DND-41 (cell line): Measurements from ENCODE around the gene CANX.

Experiments used
- ATAC-seq: fragments of 200-7000 bp; cut with Tn5 transposase; 3 replicates; pipeline ENCODE4 v1.9.1; 2021; ENCODE audit warnings: low read depth; ENCODE audit not compliant: insufficient read depth
- DNase-seq: peaks from one replicate; pipeline ENCODE4 v3.0.0-alpha.2; 2020
- H2AFZ ChIP-seq: 2 replicates; pipeline ENCODE4 v1.6.0; 2012; ENCODE audit warnings: low read depth, low read length
- H3K27ac ChIP-seq: 2 replicates; pipeline ENCODE4 v1.5.1; 2012; ENCODE audit warnings: low read length, inconsistent platforms
- H3K27me3 ChIP-seq: fragments of 200-600 bp; sonication (generic); 2 replicates; pipeline ENCODE4 v1.6.0; 2012; ENCODE audit warnings: low read length, mild to moderate bottlenecking, inconsistent platforms; ENCODE audit not compliant: insufficient read depth, poor library complexity
- H3K36me3 ChIP-seq: 2 replicates; pipeline ENCODE4 v1.5.1; 2012; ENCODE audit warnings: low read length, inconsistent platforms; ENCODE audit not compliant: insufficient read depth
- H3K4me1 ChIP-seq: 2 replicates; pipeline ENCODE4 v1.5.1; 2012; ENCODE audit warnings: mild to moderate bottlenecking, low read length; ENCODE audit not compliant: insufficient read depth
- H3K4me2 ChIP-seq: 2 replicates; pipeline ENCODE4 v1.6.0; 2012; ENCODE audit warnings: mild to moderate bottlenecking, moderate library complexity, low read length, inconsistent platforms; ENCODE audit not compliant: insufficient read depth
- H3K4me3 ChIP-seq, 2 experiments: fragments of 200-600 bp in 1 of 2; shearing (Covaris generic) in 1 of 2; 2 replicates each; pipeline ENCODE4 v1.5.1; 2012 to 2016; ENCODE audit warnings: inconsistent platforms in 2 of 2, low read length in 2 of 2, mild to moderate bottlenecking in 2 of 2, low read depth in 1 of 2, moderate library complexity in 1 of 2
- H3K79me2 ChIP-seq: 2 replicates; pipeline ENCODE4 v1.6.0; 2012; ENCODE audit warnings: low read length, inconsistent platforms; ENCODE audit not compliant: insufficient read depth
- H3K9ac ChIP-seq: 2 replicates; pipeline ENCODE4 v1.6.0; 2012; ENCODE audit warnings: low read depth, mild to moderate bottlenecking, inconsistent platforms, low read length, moderate library complexity
- H3K9me3 ChIP-seq: 2 replicates; pipeline ENCODE4 v1.5.1; 2012; ENCODE audit warnings: low read length, moderate library complexity, mild to moderate bottlenecking, inconsistent platforms; ENCODE audit not compliant: insufficient read depth, severe bottlenecking
- H4K20me1 ChIP-seq: 2 replicates; pipeline ENCODE4 v1.6.0; 2012; ENCODE audit warnings: low read length; ENCODE audit not compliant: insufficient read depth
- CTCF ChIP-seq: IDR thresholded peaks from 2 replicates; pipeline ENCODE4 v1.5.1; 2012; ENCODE audit warnings: borderline replicate concordance, low read length, moderate library complexity, mild to moderate bottlenecking; ENCODE audit not compliant: poor library complexity, severe bottlenecking; ENCODE audit errors: extremely low read depth
- EZH2 ChIP-seq: IDR thresholded peaks from 3 replicates; pipeline ENCODE4 v1.6.1; 2012; ENCODE audit warnings: borderline replicate concordance, low read depth, mild to moderate bottlenecking, moderate library complexity, low read length, inconsistent platforms; ENCODE audit not compliant: severe bottlenecking

Gene CANX

GRCh38 chr5:179720222-179720621 is 21.5 kb downstream of the CANX start:
- no peaks in the 10 kb centered on the region for H3K4me1 ChIP-seq
- no peak overlapping the region for H3K9ac ChIP-seq
- no peak overlapping the region for H3K4me2 ChIP-seq
- no peak for ATAC-seq
- no peak for DNase-seq
- H3K9me3 ChIP-seq: no peaks in the 10 kb centered on the region
- H2AFZ ChIP-seq: no peak overlapping the region
- H3K27ac ChIP-seq: no peak overlapping the region
- no peaks in the 10 kb centered on the region for H3K27me3 ChIP-seq
- H3K36me3 ChIP-seq: peaks cover 94% of the 10 kb centered on the region
- no peak overlapping the region for H3K4me3 ChIP-seq
- peaks cover 17% of the 10 kb centered on the region; the same call in 1 of the 2 replicates for H4K20me1 ChIP-seq
- H3K79me2 ChIP-seq: peaks cover 53% of the 10 kb centered on the region
- no peak for TF ChIP-seq CTCF
- no peak for TF ChIP-seq EZH2

DNA sequence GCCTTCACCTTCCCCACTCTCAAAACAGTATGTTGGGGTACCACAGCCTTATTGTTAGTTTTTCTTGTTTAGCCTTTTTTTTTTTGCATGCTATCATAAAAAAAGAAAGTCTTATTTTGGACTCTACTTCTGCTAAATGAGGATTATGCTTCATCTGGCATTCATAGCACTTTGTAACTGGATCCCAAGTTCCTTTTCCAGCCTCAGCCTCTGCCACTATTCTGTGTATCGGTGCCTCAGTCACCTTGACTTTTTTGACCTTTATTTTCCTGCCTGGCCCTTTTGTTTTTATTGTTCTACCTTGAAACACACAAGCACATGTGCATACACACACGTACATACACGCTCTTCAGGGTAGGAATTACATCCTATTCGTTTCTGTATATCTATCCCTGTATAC is 25.4 kb downstream of the CANX start:
- H2AFZ ChIP-seq: no peak overlapping the region
- no peak overlapping the region for H3K9ac ChIP-seq
- DNase-seq (no peak), ATAC-seq (no peak)
- peaks cover 26% of the 10 kb centered on the region for H3K79me2 ChIP-seq
- H3K4me3 ChIP-seq: no peak overlapping the region
- no peaks in the 10 kb centered on the region for H3K9me3 ChIP-seq
- peaks cover 95% of the 10 kb centered on the region for H3K36me3 ChIP-seq
- TF ChIP-seq CTCF: no peak
- TF ChIP-seq EZH2: no peak
- H3K27me3 ChIP-seq: no peaks in the 10 kb centered on the region
- no peak overlapping the region for H3K4me2 ChIP-seq
- H4K20me1 ChIP-seq: peaks cover 8% of the 10 kb centered on the region; the same call in 1 of the 2 replicates
- H3K4me1 ChIP-seq: no peaks in the 10 kb centered on the region
- H3K27ac ChIP-seq: no peak overlapping the region

DNA sequence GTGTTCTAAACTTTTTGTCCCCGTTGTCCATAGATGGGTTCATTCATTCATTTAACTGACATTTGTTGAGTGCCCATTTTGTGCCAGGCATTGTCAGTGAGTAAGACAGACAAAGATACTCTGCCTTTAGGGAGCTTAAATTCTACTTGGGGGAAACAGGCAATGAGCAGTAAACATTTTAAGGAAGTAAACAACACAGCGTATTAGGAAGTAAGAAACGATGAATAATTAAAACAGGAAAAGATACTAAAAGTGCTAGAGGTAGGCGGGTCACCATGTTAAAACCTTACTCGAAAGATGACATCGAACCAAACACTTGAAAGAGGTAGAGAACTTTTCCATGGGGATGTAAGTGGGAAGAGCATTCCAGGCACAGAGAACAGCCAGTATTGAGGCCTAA is 28.3 kb downstream of the CANX start:
- peaks cover 87% of the 10 kb centered on the region for H3K36me3 ChIP-seq
- no peak overlapping the region for H3K9ac ChIP-seq
- peaks cover 7% of the 10 kb centered on the region for H3K4me1 ChIP-seq
- peaks cover 13% of the 10 kb centered on the region; the same call in 1 of the 2 replicates for H3K79me2 ChIP-seq
- H3K27me3 ChIP-seq: no peaks in the 10 kb centered on the region
- no peak overlapping the region for H3K27ac ChIP-seq
- TF ChIP-seq CTCF: no peak
- ATAC-seq (no peak), DNase-seq (no peak)
- H3K4me3 ChIP-seq: no peak overlapping the region
- no peak overlapping the region for H3K4me2 ChIP-seq
- H2AFZ ChIP-seq: no peak overlapping the region
- no peaks in the 10 kb centered on the region for H3K9me3 ChIP-seq
- peaks cover 3% of the 10 kb centered on the region; the same call in 1 of the 2 replicates for H4K20me1 ChIP-seq

DNA sequence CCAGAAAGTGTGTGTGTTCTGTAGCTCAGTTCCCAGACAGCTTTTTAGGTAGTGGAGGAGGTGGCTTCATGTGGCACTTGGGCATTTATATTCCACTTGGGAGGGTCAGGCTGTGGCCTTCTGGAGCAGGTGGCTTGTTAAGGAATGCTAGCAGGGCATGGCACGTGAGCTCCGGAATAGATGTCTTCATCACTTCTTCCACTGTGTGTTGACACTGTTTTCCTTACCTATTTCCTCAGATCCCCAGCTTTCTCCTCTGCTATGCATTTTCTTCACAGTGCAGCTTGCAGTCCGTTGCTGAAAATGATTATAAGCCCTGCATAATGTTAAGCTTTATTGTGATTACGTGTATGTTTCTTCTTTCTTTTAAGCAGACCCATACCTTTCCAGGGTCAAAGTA is 30.5 kb downstream of the CANX start:
- Histone ChIP-seq H3K27me3 (no peaks in the 10 kb centered on the region), H3K4me1 (peaks cover 18% of the 10 kb centered on the region), H3K9ac (no peak overlapping the region), H3K4me3 (no peak overlapping the region), H4K20me1 (peaks cover 6% of the 10 kb centered on the region; the same call in 1 of the 2 replicates), H3K79me2 (peaks cover 17% of the 10 kb centered on the region), H3K4me2 (no peak overlapping the region), H2AFZ (no peak overlapping the region), H3K36me3 (peaks cover 65% of the 10 kb centered on the region), H3K9me3 (no peaks in the 10 kb centered on the region), H3K27ac (no peak overlapping the region)
- DNase-seq: no peak
- ATAC-seq: no peak
- TF ChIP-seq EZH2 (no peak), CTCF (no peak)
